Measurements from ENCODE around the gene OR2T27.
"Not testable (repeated sequence)": the region's sequence is repeated elsewhere in the genome, so short reads cannot be mapped to it uniquely, and the experiment has no call there.

OR2T27 gene
- total RNA-seq, result 0 reads per million in 9 experiments

- not testable (repeated sequence) for H3K4me3 Mint-ChIP-seq; H3K4me1 Mint-ChIP-seq (ENCODE audit: low read depth in 2 of 2); ATAC-seq (replicated peaks); H3K36me3 Mint-ChIP-seq (ENCODE audit: insufficient read depth); DNase-seq; H3K27ac Mint-ChIP-seq; H3K9me3 Mint-ChIP-seq
- peaks cover 10 to 18% of the 10 kb centered on the region in 2 donors for H3K27me3 Mint-ChIP-seq
These were observed at the start of gene OR2T27 for GRCh38 chr1:248655354-248655753. TSS of gene OR2T27 (minus strand) at chr1:248655528. CDS start at chr1:248650884, 4,644 bp downstream.

GRCh38 chr1:248704606-248705005, 49.3 kb upstream of the OR2T27 start:
- H3K27me3 Mint-ChIP-seq, result peaks cover 22 to 35% of the 10 kb centered on the region in 2 donors
- no peaks in the 10 kb centered on the region for H3K4me1 Mint-ChIP-seq (ENCODE audit: low read depth in 2 of 2)
- H3K36me3 Mint-ChIP-seq (ENCODE audit: insufficient read depth), result no peaks in the 10 kb centered on the region
- H3K9me3 Mint-ChIP-seq, result no peaks in the 10 kb centered on the region
- ATAC-seq (replicated peaks), result no peak
- no peak overlapping the region for H3K4me3 Mint-ChIP-seq
- DNase-seq, result no peak
- no peak overlapping the region for H3K27ac Mint-ChIP-seq

GRCh38 chr1:248703674-248704073, 48.3 kb upstream of the OR2T27 start:
- DNase-seq (no peak), ATAC-seq (replicated peaks) (no peak)
- Mint-ChIP-seq H3K4me1 (ENCODE audit: low read depth in 2 of 2) (no peaks in the 10 kb centered on the region), H3K9me3 (no peaks in the 10 kb centered on the region), H3K27ac (no peak overlapping the region), H3K27me3 (peaks cover 21 to 32% of the 10 kb centered on the region in 2 donors), H3K36me3 (ENCODE audit: insufficient read depth) (no peaks in the 10 kb centered on the region), H3K4me3 (no peak overlapping the region)

- no peak within 1 kb of the TSS for H3K4me3 Mint-ChIP-seq
- H3K9me3 Mint-ChIP-seq, result no peaks in the 10 kb centered on the region
- peaks cover 15 to 27% of the 10 kb centered on the region in 2 donors for H3K27me3 Mint-ChIP-seq
- no peaks in the 10 kb centered on the region for H3K36me3 Mint-ChIP-seq (ENCODE audit: insufficient read depth)
- no peaks in the 10 kb centered on the region for H3K4me1 Mint-ChIP-seq (ENCODE audit: low read depth in 2 of 2)
- DNase-seq (no peak), ATAC-seq (replicated peaks) (no peak)
- no peak within 1 kb of the TSS for H3K27ac Mint-ChIP-seq
These were observed 47.4 kb upstream of the OR2T27 start, which contains the start of gene OR14I1 for GRCh38 chr1:248702714-248703113. TSS of gene OR14I1 (minus strand) at chr1:248702766.

GRCh38 chr1:248699099-248699498, 43.8 kb upstream of the OR2T27 start:
- no peaks in the 10 kb centered on the region for H3K4me1 Mint-ChIP-seq (ENCODE audit: low read depth in 2 of 2)
- ATAC-seq (replicated peaks) (no peak), DNase-seq (no peak)
- H3K36me3 Mint-ChIP-seq (ENCODE audit: insufficient read depth), result no peaks in the 10 kb centered on the region
- H3K27ac Mint-ChIP-seq, result no peak overlapping the region
- peaks cover 23 to 31% of the 10 kb centered on the region in 2 donors for H3K27me3 Mint-ChIP-seq
- H3K9me3 Mint-ChIP-seq, result no peaks in the 10 kb centered on the region
- no peak overlapping the region for H3K4me3 Mint-ChIP-seq

- no peaks in the 10 kb centered on the region for H3K36me3 Mint-ChIP-seq (ENCODE audit: insufficient read depth)
- peaks cover 23 to 37% of the 10 kb centered on the region in 2 donors for H3K27me3 Mint-ChIP-seq
- DNase-seq (no peak), ATAC-seq (replicated peaks) (no peak)
- no peaks in the 10 kb centered on the region for H3K9me3 Mint-ChIP-seq
- no peak overlapping the region for H3K27ac Mint-ChIP-seq
- H3K4me3 Mint-ChIP-seq, result no peak overlapping the region
- no peaks in the 10 kb centered on the region for H3K4me1 Mint-ChIP-seq (ENCODE audit: low read depth in 2 of 2)
These were observed 42.6 kb upstream of the OR2T27 start for GRCh38 chr1:248697907-248698306.

GRCh38 chr1:248696774-248697173, 41.4 kb upstream of the OR2T27 start:
- no peak overlapping the region for H3K27ac Mint-ChIP-seq

GRCh38 chr1:248696261-248696660, 40.9 kb upstream of the OR2T27 start:
- Mint-ChIP-seq H3K4me1 (ENCODE audit: low read depth in 2 of 2) (no peaks in the 10 kb centered on the region), H3K36me3 (ENCODE audit: insufficient read depth) (no peaks in the 10 kb centered on the region), H3K4me3 (no peak overlapping the region), H3K27ac (no peak overlapping the region), H3K9me3 (peaks cover 5 to 7% of the 10 kb centered on the region in 2 donors), H3K27me3 (peaks cover 30 to 49% of the 10 kb centered on the region in 2 donors)
- no peak for ATAC-seq (replicated peaks)
- no peak for DNase-seq

More at GRCh38 chr1:248696774-248697173, 41.4 kb upstream of the OR2T27 start:
- peaks cover 30 to 49% of the 10 kb centered on the region in 2 donors for H3K27me3 Mint-ChIP-seq
- H3K9me3 Mint-ChIP-seq, result peaks cover 4 to 7% of the 10 kb centered on the region in 2 donors
- DNase-seq (no peak), ATAC-seq (replicated peaks) (no peak)
- no peaks in the 10 kb centered on the region for H3K4me1 Mint-ChIP-seq (ENCODE audit: low read depth in 2 of 2)
- no peaks in the 10 kb centered on the region for H3K36me3 Mint-ChIP-seq (ENCODE audit: insufficient read depth)
- no peak overlapping the region for H3K4me3 Mint-ChIP-seq

- Mint-ChIP-seq H3K4me3 (no peak overlapping the region), H3K9me3 (peaks cover 6 to 7% of the 10 kb centered on the region in 2 donors), H3K27ac (no peak overlapping the region), H3K36me3 (ENCODE audit: insufficient read depth) (no peaks in the 10 kb centered on the region), H3K27me3 (peaks cover 30 to 55% of the 10 kb centered on the region in 2 donors), H3K4me1 (ENCODE audit: low read depth in 2 of 2) (no peaks in the 10 kb centered on the region)
- ATAC-seq (replicated peaks) (no peak), DNase-seq (no peak)
These were observed 40.3 kb upstream of the OR2T27 start for GRCh38 chr1:248695451-248696132.

GRCh38 chr1:248691567-248692155, 36.3 kb upstream of the OR2T27 start:
- no peak overlapping the region for H3K4me3 Mint-ChIP-seq
- no peak overlapping the region for H3K27ac Mint-ChIP-seq
- peaks cover 23 to 40% of the 10 kb centered on the region in 2 donors for H3K27me3 Mint-ChIP-seq
- ATAC-seq (replicated peaks), result no peak
- H3K36me3 Mint-ChIP-seq (ENCODE audit: insufficient read depth), result no peaks in the 10 kb centered on the region
- peaks cover 6 to 7% of the 10 kb centered on the region in 2 donors for H3K9me3 Mint-ChIP-seq
- no peak for DNase-seq
- H3K4me1 Mint-ChIP-seq (ENCODE audit: low read depth in 2 of 2), result no peaks in the 10 kb centered on the region

- DNase-seq (no peak), ATAC-seq (replicated peaks) (no peak)
- H3K9me3 Mint-ChIP-seq, result peaks cover 6 to 7% of the 10 kb centered on the region in 2 donors
- H3K4me3 Mint-ChIP-seq, result no peak overlapping the region
- no peaks in the 10 kb centered on the region for H3K4me1 Mint-ChIP-seq (ENCODE audit: low read depth in 2 of 2)
- no peak overlapping the region for H3K27ac Mint-ChIP-seq
- H3K36me3 Mint-ChIP-seq (ENCODE audit: insufficient read depth), result no peaks in the 10 kb centered on the region
- peaks cover 26 to 32% of the 10 kb centered on the region in 2 donors for H3K27me3 Mint-ChIP-seq
These were observed 33.4 kb upstream of the OR2T27 start for GRCh38 chr1:248688527-248689298.

GRCh38 chr1:248686815-248687214, 31.5 kb upstream of the OR2T27 start:
- no peaks in the 10 kb centered on the region for H3K4me1 Mint-ChIP-seq (ENCODE audit: low read depth in 2 of 2)
- H3K27me3 Mint-ChIP-seq, result peaks cover 24 to 33% of the 10 kb centered on the region in 2 donors
- no peak overlapping the region for H3K27ac Mint-ChIP-seq
- DNase-seq (no peak), ATAC-seq (replicated peaks) (no peak)
- H3K4me3 Mint-ChIP-seq, result no peak overlapping the region
- no peaks in the 10 kb centered on the region for H3K36me3 Mint-ChIP-seq (ENCODE audit: insufficient read depth)
- peaks cover 0 to 2% of the 10 kb centered on the region in 2 donors for H3K9me3 Mint-ChIP-seq

GRCh38 chr1:248681651-248682050, 26.3 kb upstream of the OR2T27 start:
- Mint-ChIP-seq H3K27me3 (peaks cover 33 to 35% of the 10 kb centered on the region in 2 donors), H3K4me1 (ENCODE audit: low read depth in 2 of 2) (no peaks in the 10 kb centered on the region), H3K36me3 (ENCODE audit: insufficient read depth) (no peaks in the 10 kb centered on the region), H3K27ac (no peak overlapping the region), H3K9me3 (no peaks in the 10 kb centered on the region), H3K4me3 (no peak overlapping the region)
- no peak for DNase-seq
- ATAC-seq (replicated peaks), result no peak
